Liver (tissue), 3 donors: ENCODE results near the gene DNMBP.

Experiments used
- ATF3 ChIP-seq: IDR thresholded peaks from 2 replicates; pipeline ENCODE4 v1.6.1; 2016; ENCODE audit warnings: antibody characterized with exemption
- EGR1 ChIP-seq, 2 donors: IDR thresholded peaks; 2 replicates each; pipeline ENCODE4 v1.6.1; 2016 to 2018; ENCODE audit warnings: antibody characterized with exemption in 2 of 2, low read depth in 2 of 2
- GABPA ChIP-seq, 2 donors: IDR thresholded peaks in 1 of 2; conservative IDR thresholded peaks in 1 of 2; 2 replicates each; pipeline ENCODE4 v1.6.1; 2016; ENCODE audit warnings: antibody characterized with exemption in 2 of 2, mild to moderate bottlenecking in 1 of 2, moderate library complexity in 1 of 2
- TAF1 ChIP-seq: conservative IDR thresholded peaks from 2 replicates; pipeline ENCODE4 v1.6.1; 2016; ENCODE audit warnings: antibody characterized with exemption, mild to moderate bottlenecking
- TF ChIP-seq, protein P1 (sequence below): fragments of 150-350 bp; IDR thresholded peaks from 2 replicates; pipeline ENCODE4 v1.5.1; 2017; ENCODE audit warnings: improper control_type of control experiment, low read depth, low read length; ENCODE audit not compliant: missing input control
- TF ChIP-seq, protein P2 (sequence below): IDR thresholded peaks from 2 replicates; pipeline ENCODE4 v1.6.1; 2016; ENCODE audit warnings: antibody characterized with exemption, mild to moderate bottlenecking
- donor health status: healthy.
- donor health status: healthy.

GRCh38 chr10:100041306-100042002, 31.7 kb upstream of the DNMBP start:
- TF ChIP-seq, protein P1, sequence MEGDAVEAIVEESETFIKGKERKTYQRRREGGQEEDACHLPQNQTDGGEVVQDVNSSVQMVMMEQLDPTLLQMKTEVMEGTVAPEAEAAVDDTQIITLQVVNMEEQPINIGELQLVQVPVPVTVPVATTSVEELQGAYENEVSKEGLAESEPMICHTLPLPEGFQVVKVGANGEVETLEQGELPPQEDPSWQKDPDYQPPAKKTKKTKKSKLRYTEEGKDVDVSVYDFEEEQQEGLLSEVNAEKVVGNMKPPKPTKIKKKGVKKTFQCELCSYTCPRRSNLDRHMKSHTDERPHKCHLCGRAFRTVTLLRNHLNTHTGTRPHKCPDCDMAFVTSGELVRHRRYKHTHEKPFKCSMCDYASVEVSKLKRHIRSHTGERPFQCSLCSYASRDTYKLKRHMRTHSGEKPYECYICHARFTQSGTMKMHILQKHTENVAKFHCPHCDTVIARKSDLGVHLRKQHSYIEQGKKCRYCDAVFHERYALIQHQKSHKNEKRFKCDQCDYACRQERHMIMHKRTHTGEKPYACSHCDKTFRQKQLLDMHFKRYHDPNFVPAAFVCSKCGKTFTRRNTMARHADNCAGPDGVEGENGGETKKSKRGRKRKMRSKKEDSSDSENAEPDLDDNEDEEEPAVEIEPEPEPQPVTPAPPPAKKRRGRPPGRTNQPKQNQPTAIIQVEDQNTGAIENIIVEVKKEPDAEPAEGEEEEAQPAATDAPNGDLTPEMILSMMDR = no peak
- TF ChIP-seq EGR1 (IDR thresholded peaks at IDR 0.05; ENCODE audit: low read depth in 2 of 2) (no peak), ATF3 (no peak), TAF1 (no peak), GABPA (IDR thresholded peaks at IDR 0.05 in 1 of 2, conservative IDR thresholded peaks at IDR 0.05 in 1 of 2) (no peak)
- TF ChIP-seq, protein P2, sequence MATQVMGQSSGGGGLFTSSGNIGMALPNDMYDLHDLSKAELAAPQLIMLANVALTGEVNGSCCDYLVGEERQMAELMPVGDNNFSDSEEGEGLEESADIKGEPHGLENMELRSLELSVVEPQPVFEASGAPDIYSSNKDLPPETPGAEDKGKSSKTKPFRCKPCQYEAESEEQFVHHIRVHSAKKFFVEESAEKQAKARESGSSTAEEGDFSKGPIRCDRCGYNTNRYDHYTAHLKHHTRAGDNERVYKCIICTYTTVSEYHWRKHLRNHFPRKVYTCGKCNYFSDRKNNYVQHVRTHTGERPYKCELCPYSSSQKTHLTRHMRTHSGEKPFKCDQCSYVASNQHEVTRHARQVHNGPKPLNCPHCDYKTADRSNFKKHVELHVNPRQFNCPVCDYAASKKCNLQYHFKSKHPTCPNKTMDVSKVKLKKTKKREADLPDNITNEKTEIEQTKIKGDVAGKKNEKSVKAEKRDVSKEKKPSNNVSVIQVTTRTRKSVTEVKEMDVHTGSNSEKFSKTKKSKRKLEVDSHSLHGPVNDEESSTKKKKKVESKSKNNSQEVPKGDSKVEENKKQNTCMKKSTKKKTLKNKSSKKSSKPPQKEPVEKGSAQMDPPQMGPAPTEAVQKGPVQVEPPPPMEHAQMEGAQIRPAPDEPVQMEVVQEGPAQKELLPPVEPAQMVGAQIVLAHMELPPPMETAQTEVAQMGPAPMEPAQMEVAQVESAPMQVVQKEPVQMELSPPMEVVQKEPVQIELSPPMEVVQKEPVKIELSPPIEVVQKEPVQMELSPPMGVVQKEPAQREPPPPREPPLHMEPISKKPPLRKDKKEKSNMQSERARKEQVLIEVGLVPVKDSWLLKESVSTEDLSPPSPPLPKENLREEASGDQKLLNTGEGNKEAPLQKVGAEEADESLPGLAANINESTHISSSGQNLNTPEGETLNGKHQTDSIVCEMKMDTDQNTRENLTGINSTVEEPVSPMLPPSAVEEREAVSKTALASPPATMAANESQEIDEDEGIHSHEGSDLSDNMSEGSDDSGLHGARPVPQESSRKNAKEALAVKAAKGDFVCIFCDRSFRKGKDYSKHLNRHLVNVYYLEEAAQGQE = no peak
